SK-N-SH (cell line): ENCODE results near the gene ROBO4.

Experiments used
- CHD2 ChIP-seq: fragments of 150-350 bp; IDR thresholded peaks from 2 replicates; pipeline ENCODE4 v1.6.1; 2018; ENCODE audit warnings: low read length; ENCODE audit not compliant: partially characterized antibody
- EZH2phosphoT487 ChIP-seq: fragments of 200-600 bp; sonication (generic); IDR thresholded peaks from 2 replicates; pipeline ENCODE4 v1.6.1; 2017; ENCODE audit warnings: low read depth, mixed run types, mild to moderate bottlenecking, antibody characterized with exemption, moderate library complexity, borderline replicate concordance
- FOXM1 ChIP-seq: IDR thresholded peaks from 2 replicates; pipeline ENCODE4 v1.4.0; 2012; ENCODE audit warnings: low read depth, mild to moderate bottlenecking
- POLR2AphosphoS5 ChIP-seq: IDR thresholded peaks from 2 replicates; pipeline ENCODE4 v1.6.1; 2012; ENCODE audit warnings: low read depth, low read length
- RCOR1 ChIP-seq: fragments of 150-350 bp; IDR thresholded peaks from 2 replicates; pipeline ENCODE4 v1.6.1; 2017; ENCODE audit warnings: antibody characterized with exemption, low read length
- RFX5 ChIP-seq: IDR thresholded peaks from 2 replicates; pipeline ENCODE4 v1.6.1; 2012; ENCODE audit warnings: mild to moderate bottlenecking, improper control_type of control experiment, low read length
- SIN3A ChIP-seq: IDR thresholded peaks from 2 replicates; pipeline ENCODE4 v1.6.1; 2012; ENCODE audit warnings: low read depth, mild to moderate bottlenecking, low read length, moderate library complexity, borderline replicate concordance
- TCF12 ChIP-seq: IDR thresholded peaks from 2 replicates; pipeline ENCODE4 v1.4.0; 2012
- YY1 ChIP-seq: IDR thresholded peaks from 2 replicates; pipeline ENCODE4 v1.4.0; 2012; ENCODE audit warnings: low read depth, mild to moderate bottlenecking
- TF ChIP-seq, protein P1 (sequence below): fragments of 150-350 bp; IDR thresholded peaks from 2 replicates; pipeline ENCODE4 v1.6.1; 2017; ENCODE audit warnings: antibody characterized with exemption, low read length, low read depth, borderline replicate concordance
- TF ChIP-seq, protein P2 (sequence below): fragments of 200-600 bp; sonication (generic); IDR thresholded peaks from 2 replicates; pipeline ENCODE4 v1.6.1; 2017; ENCODE audit warnings: antibody characterized with exemption, mild to moderate bottlenecking, moderate library complexity
- TF ChIP-seq, protein P3 (sequence below): IDR thresholded peaks from 2 replicates; pipeline ENCODE4 v1.4.0; 2012; ENCODE audit warnings: low read depth, borderline replicate concordance

DNA sequence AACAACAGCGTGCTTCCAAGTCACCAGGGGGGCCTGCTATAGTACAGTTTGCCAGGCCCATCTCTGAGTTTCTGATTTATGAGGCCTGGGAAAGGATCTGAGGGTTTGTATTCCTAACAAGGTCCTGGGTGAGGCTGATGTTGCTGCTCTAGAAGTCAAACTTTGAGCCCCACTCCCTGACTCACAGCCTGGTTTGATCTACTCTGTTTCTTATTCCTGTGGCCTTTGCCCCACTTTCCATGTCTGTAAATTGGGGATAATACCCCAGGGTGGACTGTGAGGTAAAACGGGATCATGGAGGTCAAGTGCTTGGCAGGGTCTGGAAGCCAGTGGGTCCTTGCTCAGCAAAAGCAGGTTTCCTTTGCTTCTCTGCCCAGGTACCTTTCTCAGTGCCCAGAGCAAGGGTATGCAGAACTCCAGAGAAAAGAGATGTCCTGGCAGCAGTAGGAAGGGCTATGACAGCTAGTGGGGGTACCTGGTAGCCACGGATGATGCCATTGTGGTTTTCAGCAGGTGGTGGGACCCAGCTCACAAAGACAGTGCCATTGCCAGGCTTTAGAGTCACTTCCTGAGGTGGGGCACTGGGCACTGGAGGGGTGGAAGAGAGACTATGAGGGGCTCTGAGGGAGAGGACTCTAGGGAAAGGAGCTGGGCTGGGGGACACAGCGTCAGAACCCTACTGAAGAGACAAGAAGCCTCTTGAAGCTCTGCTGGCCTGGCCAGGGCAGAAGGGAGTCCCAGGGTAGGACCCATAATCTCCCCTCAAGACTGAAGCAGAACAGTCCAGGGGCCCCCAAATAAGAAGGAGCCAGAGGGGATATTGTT, 2.8 kb downstream of the ROBO4 start:
- TF ChIP-seq YY1 (no peak), EZH2phosphoT487 (no peak), CHD2 (no peak), RCOR1 (no peak), SIN3A (no peak), POLR2AphosphoS5 (no peak), FOXM1 (no peak), RFX5 (no peak), TCF12 (no peak)
- TF ChIP-seq, protein P1, sequence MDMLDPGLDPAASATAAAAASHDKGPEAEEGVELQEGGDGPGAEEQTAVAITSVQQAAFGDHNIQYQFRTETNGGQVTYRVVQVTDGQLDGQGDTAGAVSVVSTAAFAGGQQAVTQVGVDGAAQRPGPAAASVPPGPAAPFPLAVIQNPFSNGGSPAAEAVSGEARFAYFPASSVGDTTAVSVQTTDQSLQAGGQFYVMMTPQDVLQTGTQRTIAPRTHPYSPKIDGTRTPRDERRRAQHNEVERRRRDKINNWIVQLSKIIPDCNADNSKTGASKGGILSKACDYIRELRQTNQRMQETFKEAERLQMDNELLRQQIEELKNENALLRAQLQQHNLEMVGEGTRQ: no peak
- TF ChIP-seq, protein P2, sequence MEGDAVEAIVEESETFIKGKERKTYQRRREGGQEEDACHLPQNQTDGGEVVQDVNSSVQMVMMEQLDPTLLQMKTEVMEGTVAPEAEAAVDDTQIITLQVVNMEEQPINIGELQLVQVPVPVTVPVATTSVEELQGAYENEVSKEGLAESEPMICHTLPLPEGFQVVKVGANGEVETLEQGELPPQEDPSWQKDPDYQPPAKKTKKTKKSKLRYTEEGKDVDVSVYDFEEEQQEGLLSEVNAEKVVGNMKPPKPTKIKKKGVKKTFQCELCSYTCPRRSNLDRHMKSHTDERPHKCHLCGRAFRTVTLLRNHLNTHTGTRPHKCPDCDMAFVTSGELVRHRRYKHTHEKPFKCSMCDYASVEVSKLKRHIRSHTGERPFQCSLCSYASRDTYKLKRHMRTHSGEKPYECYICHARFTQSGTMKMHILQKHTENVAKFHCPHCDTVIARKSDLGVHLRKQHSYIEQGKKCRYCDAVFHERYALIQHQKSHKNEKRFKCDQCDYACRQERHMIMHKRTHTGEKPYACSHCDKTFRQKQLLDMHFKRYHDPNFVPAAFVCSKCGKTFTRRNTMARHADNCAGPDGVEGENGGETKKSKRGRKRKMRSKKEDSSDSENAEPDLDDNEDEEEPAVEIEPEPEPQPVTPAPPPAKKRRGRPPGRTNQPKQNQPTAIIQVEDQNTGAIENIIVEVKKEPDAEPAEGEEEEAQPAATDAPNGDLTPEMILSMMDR: no peak
- TF ChIP-seq, protein P3, sequence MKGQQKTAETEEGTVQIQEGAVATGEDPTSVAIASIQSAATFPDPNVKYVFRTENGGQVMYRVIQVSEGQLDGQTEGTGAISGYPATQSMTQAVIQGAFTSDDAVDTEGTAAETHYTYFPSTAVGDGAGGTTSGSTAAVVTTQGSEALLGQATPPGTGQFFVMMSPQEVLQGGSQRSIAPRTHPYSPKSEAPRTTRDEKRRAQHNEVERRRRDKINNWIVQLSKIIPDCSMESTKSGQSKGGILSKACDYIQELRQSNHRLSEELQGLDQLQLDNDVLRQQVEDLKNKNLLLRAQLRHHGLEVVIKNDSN: no peak
